HL-60 (cell line): ENCODE data around the gene C1orf210.

Source experiments
- DNase-seq, 2 experiments: peaks; one replicate each; pipeline ENCODE4 v3.0.0-alpha.2; 2010 to 2020; ENCODE audit warnings: low read depth in 1 of 2, low spot score in 1 of 2
- H3K27ac ChIP-seq: fragments of 250-450 bp; sonication (Bioruptor Pico); replicated peaks from 2 replicates; pipeline ENCODE4 v1.5.1; 2020; ENCODE audit warnings: mild to moderate bottlenecking, moderate library complexity
- H3K27me3 ChIP-seq: fragments of 250-450 bp; sonication (Bioruptor Pico); 2 replicates; pipeline ENCODE4 v1.5.1; 2021; ENCODE audit warnings: mild to moderate bottlenecking, moderate library complexity; ENCODE audit not compliant: insufficient read depth, poor library complexity, severe bottlenecking
- H3K4me3 ChIP-seq: replicated peaks from 2 replicates; pipeline ENCODE4 v1.5.1; 2011; ENCODE audit warnings: mild to moderate bottlenecking, control low read depth, low read length; ENCODE audit not compliant: insufficient read depth
- CTCF ChIP-seq: IDR thresholded peaks from one replicate; pipeline ENCODE4 v1.5.1; 2011; ENCODE audit warnings: low read length, control low read depth, inconsistent platforms; ENCODE audit not compliant: insufficient read depth
- GABPA ChIP-seq: IDR thresholded peaks from 2 replicates; pipeline ENCODE4 v1.6.1; 2012; ENCODE audit warnings: low read depth
- POLR2AphosphoS5 ChIP-seq: IDR thresholded peaks from 2 replicates; pipeline ENCODE4 v1.6.1; 2012; ENCODE audit warnings: low read depth
- REST ChIP-seq: IDR thresholded peaks from 2 replicates; pipeline ENCODE4 v1.6.1; 2012; ENCODE audit warnings: low read depth; ENCODE audit not compliant: insufficient replicate concordance
- SPI1 ChIP-seq: IDR thresholded peaks from 2 replicates; pipeline ENCODE4 v1.6.1; 2012; ENCODE audit warnings: low read depth, mild to moderate bottlenecking, borderline replicate concordance

Gene C1orf210

GRCh38 chr1:43243299-43243698 is 42.1 kb downstream of the C1orf210 start:
- H3K27me3 ChIP-seq: no peaks in the 10 kb centered on the region
- H3K27ac ChIP-seq: no peak overlapping the region
- TF ChIP-seq GABPA (no peak), CTCF (no peak), REST (no peak), SPI1 (no peak), POLR2AphosphoS5 (no peak)
- no peak for DNase-seq
- no peak overlapping the region for H3K4me3 ChIP-seq

GRCh38 chr1:43241413-43241836 is 44.0 kb downstream of the C1orf210 start:
- Histone ChIP-seq H3K27me3 (no peaks in the 10 kb centered on the region), H3K4me3 (no peak overlapping the region), H3K27ac (no peak overlapping the region)
- DNase-seq: no peak
- TF ChIP-seq SPI1 (no peak), POLR2AphosphoS5 (no peak), REST (no peak), CTCF (no peak), GABPA (no peak)

- no peak for DNase-seq
- no peaks in the 10 kb centered on the region for H3K27me3 ChIP-seq
- H3K27ac ChIP-seq: no peak overlapping the region
- no peak overlapping the region for H3K4me3 ChIP-seq
- TF ChIP-seq GABPA (no peak), SPI1 (peak; percentile 41; the same call in 1 of the 2 replicates)
These were observed 45.9 kb downstream of the C1orf210 start for GRCh38 chr1:43239484-43239883.

- Histone ChIP-seq H3K27me3 (no peaks in the 10 kb centered on the region), H3K4me3 (no peak overlapping the region), H3K27ac (no peak overlapping the region)
- DNase-seq: no peak
- TF ChIP-seq REST (no peak), GABPA (no peak), POLR2AphosphoS5 (no peak), SPI1 (no peak), CTCF (no peak)
These were observed 46.4 kb downstream of the C1orf210 start for GRCh38 chr1:43238991-43239469.
